K562 (cell line): Measurements from ENCODE around the gene CTXN3. TPM values are rescaled to one million over a fixed set of nuclear protein-coding genes. Genes with fewer than 3 reads are reported as not detected.

Experiments
- ATAC-seq: fragments of 200-7000 bp; cut with Tn5 transposase; 3 replicates; pipeline ENCODE4 v1.9.1; 2020; ENCODE audit warnings: moderate library complexity
- BruUV-seq: library from RNA; stranded (reverse); fragments of 400-500 nt; replicated peaks from 2 replicates; lab custom pipeline; 2021; lab: Mats Ljungman, UMichigan
- CTCF ChIA-PET: fragments of 300-600 bp; formaldehyde crosslinking; extraction: SDS; loops from one replicate; lab custom pipeline; 2021; ENCODE audit warnings: low intra/inter-chr PET ratio; lab: Yijun Ruan, JAX
- POLR2A ChIA-PET: fragments of 300-600, 350-650 bp; sonication (Branson Sonifier 250); formaldehyde crosslinking; extraction: SDS; loops from one replicate; lab custom pipeline; 2021; ENCODE audit warnings: antibody characterized with exemption, inconsistent platforms; lab: Yijun Ruan, JAX
- DNase-seq, 4 experiments: peaks; one replicate each; pipeline versions ENCODE4 v3.0.0 to v3.0.0-alpha.2; 2011 to 2018; ENCODE audit warnings: low spot score in 3 of 4, mixed read lengths in 3 of 4; ENCODE audit errors: extremely low read depth in 1 of 4
- FAIRE-seq: peaks from 2 replicates; lab custom pipeline; 2011; peaks lifted over from hg19 to GRCh38; lab: Jason Lieb, UNC
- H2AFZ ChIP-seq: 2 replicates; pipeline ENCODE4 v1.6.0; 2011; ENCODE audit warnings: low read depth, low read length, control low read depth, inconsistent platforms
- H3K27ac ChIP-seq: fragments of 200-600 bp; 3 replicates; pipeline ENCODE4 v1.8.0; 2011; ENCODE audit warnings: low read depth, mild to moderate bottlenecking, control low read depth, inconsistent platforms, low read length, moderate library complexity, mixed read lengths; ENCODE audit errors: extremely low read depth
- H3K27me3 ChIP-seq, 2 experiments: fragments of 300-600 bp in 1 of 2; 2 replicates in 1 of 2; 3 replicates in 1 of 2; pipeline versions ENCODE4 v1.6.0 to v1.8.0; 2011; ENCODE audit warnings: inconsistent platforms in 2 of 2, low read length in 2 of 2, mild to moderate bottlenecking in 1 of 2, mixed read lengths in 1 of 2, moderate library complexity in 1 of 2; ENCODE audit not compliant: control insufficient read depth in 2 of 2, insufficient read depth in 2 of 2
- H3K36me3 ChIP-seq: fragments of 300-600 bp; 3 replicates; pipeline ENCODE4 v1.8.0; 2011; ENCODE audit warnings: mild to moderate bottlenecking, low read length, inconsistent platforms; ENCODE audit not compliant: control insufficient read depth, insufficient read depth
- H3K4me1 ChIP-seq, 2 experiments: fragments of 200-600 bp in 1 of 2; replicated peaks in 1 of 2; 2 replicates in 1 of 2; 3 replicates in 1 of 2; pipeline versions ENCODE4 v1.5.1 to v1.8.0; 2011; ENCODE audit warnings: inconsistent platforms in 2 of 2, low read length in 2 of 2, mild to moderate bottlenecking in 1 of 2, mixed read lengths in 1 of 2, moderate library complexity in 1 of 2; ENCODE audit not compliant: control insufficient read depth in 2 of 2, insufficient read depth in 2 of 2
- H3K4me2 ChIP-seq: 2 replicates; pipeline ENCODE4 v1.6.1; 2011; ENCODE audit warnings: low read length, control low read depth, inconsistent platforms, mixed read lengths; ENCODE audit not compliant: insufficient read depth
- H3K4me3 ChIP-seq: fragments of 200-600 bp; sonication (generic), shearing (Covaris generic); 2 replicates; pipeline ENCODE4 v1.5.1; 2016; ENCODE audit warnings: control low read depth, inconsistent platforms
- H3K79me2 ChIP-seq: fragments of 200-600 bp; 3 replicates; pipeline ENCODE4 v1.8.0; 2011; ENCODE audit warnings: low read length, inconsistent platforms; ENCODE audit not compliant: control insufficient read depth, insufficient read depth
- H3K9ac ChIP-seq, 2 experiments: 2 replicates each; pipeline versions ENCODE4 v1.6.0 to v1.6.1; 2011; ENCODE audit warnings: low read depth in 2 of 2, low read length in 2 of 2, control low read depth in 1 of 2, inconsistent platforms in 1 of 2, mild to moderate bottlenecking in 1 of 2, mixed read lengths in 1 of 2; ENCODE audit not compliant: insufficient read depth in 1 of 2
- H3K9me1 ChIP-seq: one replicate; pipeline ENCODE4 v1.6.0; 2011; ENCODE audit warnings: inconsistent platforms, mild to moderate bottlenecking, low read length, moderate library complexity; ENCODE audit not compliant: control insufficient read depth, insufficient read depth
- H3K9me3 ChIP-seq: replicated peaks from 2 replicates; pipeline ENCODE4 v1.5.1; 2011; ENCODE audit warnings: low read depth, low read length, inconsistent platforms; ENCODE audit not compliant: control insufficient read depth, insufficient read depth
- H4K20me1 ChIP-seq: replicated peaks from 2 replicates; pipeline ENCODE4 v1.6.1; 2011; ENCODE audit warnings: low read length, inconsistent platforms, mixed read lengths; ENCODE audit not compliant: control insufficient read depth, insufficient read depth
- ASH1L ChIP-seq: fragments of 450-650 bp; IDR thresholded peaks from 2 replicates; pipeline ENCODE4 v1.6.1; 2018; ENCODE audit warnings: borderline replicate concordance, mild to moderate bottlenecking, low read depth; ENCODE audit not compliant: partially characterized antibody
- CHD1 ChIP-seq: fragments of 200-600 bp; sonication (generic); IDR thresholded peaks from one replicate; pipeline ENCODE4 v1.6.1; 2012; ENCODE audit warnings: mild to moderate bottlenecking, moderate library complexity, low read length, inconsistent platforms
- CREB3 ChIP-seq: fragments of 450-650 bp; conservative IDR thresholded peaks from 2 replicates; pipeline ENCODE4 v1.6.1; 2016; ENCODE audit warnings: missing genetic modification characterization, low read depth, mild to moderate bottlenecking, missing compliant biosample characterization, moderate library complexity
- ESRRB ChIP-seq: fragments of 250-450 bp; sonication (Bioruptor Pico); IDR thresholded peaks from 2 replicates; pipeline ENCODE4 v1.5.0; 2020; ENCODE audit warnings: mild to moderate bottlenecking, moderate library complexity, borderline replicate concordance
- FOXK1 ChIP-seq: sonication (generic); formaldehyde crosslinking; IDR thresholded peaks from 2 replicates; pipeline ENCODE4 v1.8.0; 2022; ENCODE audit warnings: missing genetic modification reagents, mild to moderate bottlenecking, borderline replicate concordance
- MLX ChIP-seq, 2 experiments: fragments of 450-650 bp in 1 of 2; sonication (generic) in 1 of 2; formaldehyde crosslinking; conservative IDR thresholded peaks; 2 replicates each; pipeline versions ENCODE4 v1.4.0 to v1.8.1; 2020 to 2022; ENCODE audit warnings: mild to moderate bottlenecking in 1 of 2, missing genetic modification reagents in 1 of 2
- MXD1 ChIP-seq: fragments of 250-450 bp; sonication (Bioruptor Pico); IDR thresholded peaks from 2 replicates; pipeline ENCODE4 v1.8.0; 2021; ENCODE audit warnings: borderline replicate concordance, mild to moderate bottlenecking, moderate library complexity; ENCODE audit not compliant: poor library complexity, severe bottlenecking
- RBM15 ChIP-seq: fragments of 200-400 bp; formaldehyde crosslinking; IDR thresholded peaks from 2 replicates; pipeline ENCODE4 v1.6.1; 2018; ENCODE audit warnings: mild to moderate bottlenecking, low read length, moderate library complexity; ENCODE audit not compliant: insufficient read depth
- RBM39 ChIP-seq: fragments of 200-400 bp; formaldehyde crosslinking; optimal IDR thresholded peaks from 2 replicates; pipeline ENCODE3; 2018; ENCODE audit warnings: low read depth, low read length
- RUNX1 ChIP-seq: sonication (generic); IDR thresholded peaks from 2 replicates; pipeline ENCODE4 v1.6.1; 2016; ENCODE audit warnings: antibody characterized with exemption, low read depth
- THRA ChIP-seq: fragments of 450-650 bp; IDR thresholded peaks from 2 replicates; pipeline ENCODE4 v1.6.1; 2017; ENCODE audit warnings: mild to moderate bottlenecking, moderate library complexity
- THRAP3 ChIP-seq: fragments of 450-650 bp; IDR thresholded peaks from 2 replicates; pipeline ENCODE4 v1.6.1; 2016; ENCODE audit warnings: mild to moderate bottlenecking, inconsistent platforms, borderline replicate concordance
- TOE1 ChIP-seq, 2 experiments: fragments of 450-650 bp in 1 of 2; sonication (generic) in 1 of 2; formaldehyde crosslinking in 1 of 2; IDR thresholded peaks; 2 replicates each; pipeline versions ENCODE4 v1.7.1 to v1.8.0; 2016 to 2022; ENCODE audit warnings: borderline replicate concordance in 2 of 2, mild to moderate bottlenecking in 2 of 2, antibody characterized with exemption in 1 of 2, inconsistent platforms in 1 of 2, low read depth in 1 of 2, missing genetic modification reagents in 1 of 2, moderate library complexity in 1 of 2
- USF2 ChIP-seq: sonication (generic); formaldehyde crosslinking; IDR thresholded peaks from 2 replicates; pipeline ENCODE4 v1.5.0; 2020; ENCODE audit warnings: missing genetic modification reagents
- XRCC5 ChIP-seq: fragments of 200-400 bp; formaldehyde crosslinking; IDR thresholded peaks from 2 replicates; pipeline ENCODE4 v1.6.1; 2017; ENCODE audit warnings: low read depth, mild to moderate bottlenecking, low read length
- WGBS: fragments of 100-300 bp; shearing (Covaris generic); methylation state at CpG from one replicate; pipeline ENCODE4 v1.1.6; 2016; ENCODE audit warnings: low coverage, mixed read lengths; ENCODE audit not compliant: insufficient coverage; ENCODE audit errors: missing lambda C conversion rate; 5-methylcytosine and 5-hydroxymethylcytosine counted together
- in situ Hi-C: fragments of 300-500 bp; cut with MboI; formaldehyde crosslinking; loops from 4 replicates; pipeline ENCODE4 v1.15.0; 2018; ENCODE audit warnings: inconsistent platforms, mixed read lengths
- intact Hi-C: fragments of 100-400 bp; cut with micrococcal nuclease; formaldehyde crosslinking; loops from 2 replicates; pipeline ENCODE4 v1.14.2; 2022
- polyA plus RNA-seq, 8 experiments: library from polyadenylated mRNA; depleted of rRNA in 4 of 8; stranded (reverse) in 5 of 8; unstranded in 3 of 8; fragments of >200 nt; fragmentation: Nextera tagmentation in 2 of 8; fragmentation: Illumina TruSeq in 1 of 8; extraction: Ambion mirVana in 2 of 8; extraction: Trizol in 1 of 8; gene quantifications; 2 replicates each; pipeline versions ENCODE4 v1.2.1 to v1.2.3, GENCODE V29; 2011 to 2014; ENCODE audit warnings: inconsistent platforms in 1 of 8, missing spikeins in 1 of 8
- total RNA-seq, 7 experiments: library from RNA; depleted of rRNA in 6 of 7; stranded (reverse); fragments of >200 nt in 6 of 7; fragmentation: Illumina TruSeq in 2 of 7; extraction: Trizol in 2 of 7; gene quantifications; 2 replicates each; pipeline versions ENCODE4 v1.2.1 to v1.2.3, GENCODE V29; 2011 to 2021; ENCODE audit warnings: low replicate concordance in 1 of 7

Gene CTXN3
- total and polyA plus RNA-seq, 9 of the 15 experiments (the other 6 are each of a cell fraction or from before 2014, with no cell fraction given), result not detected

GRCh38 chr5:127615916-127616315, 33.0 kb upstream of the CTXN3 start:
- no peaks in the 10 kb centered on the region for H4K20me1 ChIP-seq
- H3K27ac ChIP-seq, result no peak overlapping the region
- no TSS peak for BruUV-seq
- H3K9me1 ChIP-seq, result no peaks in the 10 kb centered on the region
- H3K36me3 ChIP-seq, result no peaks in the 10 kb centered on the region
- no peak overlapping the region for H3K4me2 ChIP-seq
- DNase-seq (no peak), ATAC-seq (no peak), FAIRE-seq (no peak)
- 0% methylated on average over 2 of the region's 2 CpGs for WGBS
- no peak overlapping the region for H3K4me3 ChIP-seq
- POLR2A ChIA-PET, result no interaction called here
- CTCF ChIA-PET, result no interaction called here
- H3K9ac ChIP-seq, result no peak overlapping the region
- H3K4me1 ChIP-seq, result no peaks in the 10 kb centered on the region
- H3K27me3 ChIP-seq, result no peaks in the 10 kb centered on the region; a peak in 1 of 5 replicates
- no peaks in the 10 kb centered on the region for H3K79me2 ChIP-seq
- no peaks in the 10 kb centered on the region for H3K9me3 ChIP-seq
- intact Hi-C loops (no loop called here), in situ Hi-C loops (no loop called here)
- no peak overlapping the region for H2AFZ ChIP-seq
- TF ChIP-seq THRA (no peak), XRCC5 (no peak), FOXK1 (CRISPR knock-in tag) (no peak), MLX (CRISPR knock-in tag; conservative IDR thresholded peaks at IDR 0.05) (no peak), RUNX1 (no peak), USF2 (CRISPR knock-in tag) (no peak), THRAP3 (no peak), CHD1 (no peak), RBM39 (no peak), RBM15 (no peak), ESRRB (CRISPR knock-in tag) (no peak), MXD1 (CRISPR knock-in tag) (no peak), CREB3 (tag) (no peak), TOE1 (IDR thresholded peaks at IDR 0.05; ENCODE audit: borderline replicate concordance) (no peak), TOE1 (CRISPR knock-in tag; IDR thresholded peaks at IDR 0.05; ENCODE audit: borderline replicate concordance, low read depth) (no peak), ASH1L (no peak)
